WERI-Rb-1 (cell line): Measurements from ENCODE around the gene CYTL1.

Experiments
- DNase-seq: peaks from one replicate; pipeline ENCODE4 v3.0.0-alpha.2; 2020
- H3K27ac ChIP-seq: fragments of 250-450 bp; sonication (Bioruptor Pico); 2 replicates; pipeline ENCODE4 v1.5.1; 2020; ENCODE audit warnings: mild to moderate bottlenecking, moderate library complexity
- H3K27me3 ChIP-seq: fragments of 250-450 bp; sonication (Bioruptor Pico); 2 replicates; pipeline ENCODE4 v1.5.1; 2021; ENCODE audit warnings: mild to moderate bottlenecking, low read depth, moderate library complexity; ENCODE audit not compliant: insufficient read depth, severe bottlenecking
- H3K36me3 ChIP-seq: fragments of 250-450 bp; sonication (Bioruptor Pico); 2 replicates; pipeline ENCODE4 v1.5.1; 2020; ENCODE audit warnings: mild to moderate bottlenecking, moderate library complexity
- H3K4me3 ChIP-seq: 2 replicates; pipeline ENCODE4 v1.5.1; 2011; ENCODE audit warnings: low read depth, mild to moderate bottlenecking, control low read depth, low read length
- H3K9me3 ChIP-seq: fragments of 250-450 bp; sonication (Bioruptor Pico); 2 replicates; pipeline ENCODE4 v1.5.1; 2021; ENCODE audit warnings: mild to moderate bottlenecking, moderate library complexity; ENCODE audit not compliant: severe bottlenecking
- CTCF ChIP-seq: IDR thresholded peaks from 2 replicates; pipeline ENCODE4 v1.5.1; 2011; ENCODE audit warnings: low read depth, mild to moderate bottlenecking, control low read depth, inconsistent platforms, low read length

Gene CYTL1

GRCh38 chr4:4969298-4969697 lies 50.0 kb downstream of the CYTL1 start:
- no peak for DNase-seq
- H3K27ac ChIP-seq, result no peak overlapping the region
- no peak for TF ChIP-seq CTCF
- H3K9me3 ChIP-seq, result peaks cover 7% of the 10 kb centered on the region
- no peak overlapping the region for H3K4me3 ChIP-seq
- no peaks in the 10 kb centered on the region for H3K36me3 ChIP-seq
- no peaks in the 10 kb centered on the region for H3K27me3 ChIP-seq

- no peak for DNase-seq
- no peak for TF ChIP-seq CTCF
- no peak overlapping the region for H3K4me3 ChIP-seq
- no peaks in the 10 kb centered on the region for H3K9me3 ChIP-seq
- no peaks in the 10 kb centered on the region for H3K36me3 ChIP-seq
- no peaks in the 10 kb centered on the region for H3K27me3 ChIP-seq
- no peak overlapping the region for H3K27ac ChIP-seq
These were observed 51.0 kb downstream of the CYTL1 start for GRCh38 chr4:4968161-4968725.
